GM19452 (cell line): ENCODE measurements around the gene KIF5B.
"Not testable (repeated sequence)": the region's sequence is repeated elsewhere in the genome, so short reads cannot be mapped to it uniquely, and the experiment has no call there.

Experiments
- ATAC-seq: cut with Tn5 transposase; IDR thresholded peaks from one replicate; pipeline ENCODE4 v1.9.1; 2021; ENCODE audit not compliant: unreplicated experiment

Gene KIF5B

DNA sequence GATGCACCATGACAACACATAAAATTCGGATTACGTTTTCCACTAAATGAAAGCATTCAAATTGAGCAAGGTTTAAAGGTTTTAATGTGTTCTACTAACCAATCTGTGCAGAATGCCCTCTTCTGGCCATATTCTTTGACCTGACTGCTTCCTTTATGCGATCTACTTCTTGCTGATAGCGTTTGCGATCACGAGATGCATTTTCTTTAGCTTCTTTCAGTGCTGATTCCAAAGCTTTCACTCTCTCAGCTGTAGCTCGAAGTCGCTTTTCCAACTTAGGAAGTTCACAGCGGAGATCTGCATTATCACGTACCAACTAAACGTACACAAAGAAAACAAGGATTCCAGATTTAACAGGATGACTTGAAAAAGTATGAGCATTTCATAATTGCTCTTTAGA lies 39.2 kb downstream of the KIF5B start:
- ATAC-seq, result no peak

DNA sequence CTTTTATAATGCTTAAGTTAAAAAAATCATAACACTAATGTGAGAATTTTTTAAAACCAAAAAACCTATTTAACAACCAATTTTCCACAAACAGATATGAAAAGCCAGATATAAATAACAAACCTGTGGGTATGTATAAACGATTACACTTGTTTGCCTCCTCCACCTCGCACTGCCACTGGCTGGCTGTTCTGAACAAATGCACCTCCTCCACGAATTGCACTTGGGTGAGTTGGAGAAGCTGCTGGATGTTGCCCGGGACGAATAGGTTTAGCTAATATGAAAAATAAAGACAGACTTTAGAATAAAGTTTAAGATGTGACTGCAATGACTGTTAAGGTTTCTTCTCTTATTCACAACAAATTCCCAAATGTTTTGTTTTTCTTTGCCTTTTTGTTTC lies 40.8 kb downstream of the KIF5B start:
- no peak for ATAC-seq

DNA sequence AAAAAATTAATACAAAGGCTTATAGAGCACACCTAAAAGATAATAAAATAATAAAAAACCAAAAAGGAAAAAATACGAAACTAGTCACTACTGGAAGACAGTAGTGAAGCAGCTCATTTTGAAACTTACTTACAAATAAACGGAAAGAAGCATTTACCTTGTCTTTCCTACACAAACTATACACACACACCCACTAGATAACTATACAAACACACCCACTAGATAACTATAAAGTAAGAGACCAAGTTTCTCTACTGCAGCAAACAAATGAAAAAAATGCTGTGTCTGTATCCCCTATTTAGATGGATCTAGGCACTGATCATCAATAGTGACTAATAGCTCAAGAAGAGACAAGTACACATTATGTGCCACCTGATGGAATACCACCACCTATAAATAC lies 49.2 kb downstream of the KIF5B start:
- no peak for ATAC-seq

DNA sequence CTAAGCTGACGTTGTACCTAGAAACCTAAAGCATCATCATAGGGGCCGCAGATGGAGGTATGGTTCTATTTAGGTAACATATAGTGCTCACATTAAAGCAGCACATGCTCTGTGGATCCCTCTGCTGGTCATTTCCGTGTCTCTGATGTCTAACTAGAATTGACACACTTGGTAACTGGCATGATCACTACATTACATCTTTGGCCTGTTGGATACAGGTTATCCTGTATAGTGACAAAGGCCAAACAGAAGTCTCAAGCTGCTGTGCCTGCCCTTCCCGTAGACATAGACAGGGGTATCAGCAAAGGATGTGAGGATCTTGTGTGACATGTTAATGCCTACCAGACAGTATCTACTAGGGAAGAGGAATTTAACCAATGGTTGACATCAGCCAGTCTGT lies 51.2 kb downstream of the KIF5B start:
- no peak for ATAC-seq

DNA sequence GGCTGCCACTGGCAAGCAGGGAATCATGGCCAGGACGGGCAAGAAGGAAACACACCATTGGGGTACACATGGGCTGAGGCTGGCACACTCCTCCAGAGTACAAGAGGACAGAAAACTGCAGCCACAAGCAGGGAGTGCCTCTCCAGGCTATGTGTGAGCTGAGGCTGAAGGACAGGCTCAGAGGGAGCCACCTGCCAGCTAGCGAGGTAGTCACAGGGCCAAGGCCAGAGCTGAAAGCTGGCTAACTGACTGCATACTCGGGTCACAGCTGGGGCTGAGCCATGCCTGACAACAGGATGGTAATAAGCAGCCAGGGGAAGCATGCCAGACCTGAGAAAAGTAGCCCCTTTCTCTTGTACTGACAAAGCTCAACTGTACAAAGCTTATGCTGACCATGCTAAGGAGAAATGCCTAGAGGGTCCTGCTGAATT lies 52.0 kb downstream of the KIF5B start:
- ATAC-seq, result no peak

DNA sequence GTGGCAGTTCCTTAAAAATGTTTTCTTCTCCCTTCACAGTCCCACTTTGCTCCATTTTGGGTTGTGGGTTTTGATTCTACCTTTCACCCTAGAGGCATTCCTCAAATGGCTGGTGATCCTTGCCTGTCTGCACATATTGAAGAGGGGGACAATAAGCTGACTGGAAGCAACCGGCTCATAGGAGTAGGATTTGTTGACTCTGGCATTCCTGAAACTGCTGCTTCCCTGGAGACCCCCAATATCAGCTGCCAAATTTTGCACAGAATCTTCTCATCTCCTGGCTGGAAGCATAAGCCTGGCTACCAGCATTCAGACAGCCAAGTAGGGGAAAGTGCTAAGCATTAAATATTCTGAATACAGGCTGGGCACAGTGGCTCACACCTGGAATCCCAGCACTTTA lies 53.7 kb downstream of the KIF5B start:
- ATAC-seq, result no peak

DNA sequence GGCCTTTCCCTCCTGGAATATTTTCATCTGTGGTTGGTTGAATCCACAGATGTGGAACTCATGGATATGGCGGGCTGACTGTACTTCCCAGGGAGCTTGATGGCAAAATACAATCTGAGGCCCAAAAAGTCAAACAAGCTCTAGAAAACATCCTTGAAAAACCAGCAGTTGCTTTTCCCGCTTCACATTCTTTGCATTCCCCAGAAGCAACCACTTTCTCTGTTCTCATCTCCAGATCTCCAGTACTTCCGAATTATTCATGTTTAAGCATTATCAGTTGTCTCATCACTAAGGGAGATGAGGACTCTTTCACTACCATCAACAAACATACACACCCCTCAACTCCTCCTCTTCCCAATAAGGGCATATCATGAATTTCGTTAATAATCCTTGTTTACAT lies 55.3 kb downstream of the KIF5B start:
- ATAC-seq, result no peak

DNA sequence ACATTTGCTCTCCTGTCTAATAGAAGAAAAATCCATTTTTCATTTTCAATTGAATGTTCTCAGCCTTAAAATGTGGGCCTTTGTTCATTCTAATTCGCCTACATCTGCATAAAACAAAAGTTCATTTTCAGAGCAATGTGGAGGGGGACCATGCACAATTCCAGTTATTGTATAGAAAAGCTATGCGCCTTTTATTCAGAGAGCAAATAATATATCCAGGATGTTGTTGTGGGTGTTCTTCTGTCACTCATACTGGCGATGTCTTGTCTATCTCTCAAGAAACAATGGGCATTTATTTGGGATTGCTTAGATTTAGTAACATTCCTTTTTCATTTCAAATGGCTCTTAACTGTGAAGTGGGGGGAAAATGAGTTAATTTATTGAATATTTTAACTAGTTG lies 56.4 kb downstream of the KIF5B start:
- no peak for ATAC-seq

DNA sequence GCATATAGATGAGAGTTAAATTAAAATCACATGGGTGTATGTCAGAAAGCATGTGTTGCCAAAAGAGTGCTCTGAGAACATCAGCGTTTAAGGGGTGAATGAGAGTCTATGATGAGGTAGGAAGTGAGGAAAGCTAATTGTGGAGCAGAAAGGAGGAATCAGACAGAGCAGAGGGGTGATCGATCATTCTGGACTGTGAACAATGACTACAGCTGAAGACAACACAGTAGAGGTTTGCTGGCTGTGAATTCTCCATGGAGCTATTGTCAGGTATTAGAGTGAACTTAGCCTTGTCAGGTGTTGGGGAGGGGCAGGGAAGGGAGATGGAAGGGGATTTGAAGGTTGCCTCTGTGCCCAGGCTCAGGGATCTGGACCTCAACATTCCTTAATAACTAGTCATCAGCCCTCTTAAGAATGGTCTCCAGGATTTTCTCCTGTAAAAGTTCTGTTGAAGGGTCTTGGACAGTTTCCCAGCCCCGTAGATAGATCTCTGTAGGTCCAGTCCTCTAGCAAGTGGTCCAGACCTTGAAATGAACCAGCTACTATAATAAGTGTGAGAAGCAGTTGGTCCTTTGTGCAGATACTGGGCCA lies 57.1 kb downstream of the KIF5B start:
- ATAC-seq, result no peak

DNA sequence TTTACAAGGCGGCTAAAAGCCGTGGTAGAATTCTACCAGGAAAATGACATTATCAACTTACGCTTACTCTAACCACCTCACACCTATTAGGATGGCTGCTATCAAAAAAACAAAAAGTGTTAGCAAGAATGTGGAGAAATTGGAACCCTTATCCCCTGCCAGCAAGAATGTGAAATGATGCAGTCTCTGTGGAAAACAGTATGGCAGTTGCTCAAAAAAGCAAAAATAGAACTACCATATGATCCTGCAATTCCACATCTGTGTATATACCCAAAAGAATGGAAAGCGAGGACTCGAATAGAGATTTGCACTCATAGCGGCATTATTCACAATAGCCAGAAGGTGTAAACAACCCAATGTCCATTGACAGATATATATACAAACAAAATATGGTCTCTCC lies 61.3 kb downstream of the KIF5B start:
- no peak for ATAC-seq

DNA sequence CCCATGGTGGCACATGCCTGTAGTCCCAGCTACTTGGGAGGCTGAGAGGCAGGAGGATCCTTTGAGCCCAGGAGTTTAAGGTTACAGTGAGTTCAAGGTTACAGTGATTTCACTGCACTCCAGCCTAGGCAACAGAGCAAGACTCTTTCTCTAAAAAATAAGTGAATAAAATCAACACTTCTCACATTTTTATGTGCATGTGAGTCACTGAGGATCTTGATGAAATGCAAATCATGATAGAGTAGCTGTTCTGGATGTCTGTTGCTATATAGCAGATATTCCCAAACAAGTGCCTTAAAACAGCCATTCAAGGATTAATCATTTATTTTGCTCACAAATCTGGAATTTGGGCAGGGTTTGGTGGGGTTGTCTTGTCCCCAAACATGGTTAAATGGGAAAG lies 65.3 kb downstream of the KIF5B start:
- no peak for ATAC-seq

DNA sequence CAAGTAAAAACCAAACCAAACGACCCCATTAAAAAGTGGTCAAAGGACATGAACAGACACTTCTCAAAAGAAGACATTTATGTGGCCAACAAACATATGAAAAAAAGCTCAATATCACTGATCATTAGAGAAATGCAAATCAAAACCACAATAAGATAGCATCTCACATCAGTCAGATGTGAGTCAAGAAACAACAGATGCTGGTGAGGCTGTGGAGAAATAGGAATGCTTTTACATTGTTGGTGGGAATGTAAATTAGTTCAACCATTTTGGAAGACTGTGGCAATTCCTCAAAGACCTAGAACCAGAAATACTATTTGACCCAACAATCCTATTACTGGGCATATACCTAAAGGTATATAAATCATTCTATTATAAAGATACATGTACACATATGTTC lies 68.4 kb downstream of the KIF5B start:
- ATAC-seq, result not testable (repeated sequence)

DNA sequence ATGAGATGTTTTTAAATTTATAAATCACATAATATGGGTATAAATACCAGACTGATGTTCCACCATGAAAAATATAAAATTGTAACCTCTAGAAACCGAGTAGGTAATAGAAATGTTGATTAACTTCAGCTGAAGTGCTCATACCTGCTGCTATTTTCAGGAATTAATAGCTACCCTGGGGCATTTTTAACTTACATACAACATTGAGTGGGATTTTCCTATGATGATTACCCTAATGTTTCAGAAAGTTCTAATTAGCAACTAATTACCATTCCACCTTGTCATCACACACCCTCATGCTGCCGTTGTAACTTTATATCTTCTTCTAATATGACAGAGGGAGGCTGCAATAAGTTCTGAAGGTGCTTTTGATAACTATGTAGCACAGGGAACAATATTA lies 74.1 kb downstream of the KIF5B start:
- ATAC-seq, result no peak

DNA sequence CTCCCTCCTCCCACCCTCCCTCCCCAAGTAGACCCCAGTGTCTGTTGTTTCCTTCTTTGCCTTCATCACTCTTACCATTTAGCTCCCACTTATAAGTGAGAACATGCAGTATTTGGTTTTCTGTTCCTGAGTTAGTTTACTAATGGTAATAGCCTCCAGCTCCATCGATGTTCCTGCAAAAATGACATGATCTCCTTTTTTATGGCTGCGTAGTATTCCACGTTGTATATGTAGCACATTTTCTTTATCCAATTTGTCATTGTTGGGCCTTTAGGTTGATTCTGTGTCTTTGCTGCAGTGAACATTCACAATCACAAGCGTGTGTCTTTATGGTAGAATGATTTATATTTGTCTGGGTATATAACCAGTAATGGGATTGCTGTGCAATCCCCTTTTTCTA lies 75.8 kb downstream of the KIF5B start:
- no peak for ATAC-seq

DNA sequence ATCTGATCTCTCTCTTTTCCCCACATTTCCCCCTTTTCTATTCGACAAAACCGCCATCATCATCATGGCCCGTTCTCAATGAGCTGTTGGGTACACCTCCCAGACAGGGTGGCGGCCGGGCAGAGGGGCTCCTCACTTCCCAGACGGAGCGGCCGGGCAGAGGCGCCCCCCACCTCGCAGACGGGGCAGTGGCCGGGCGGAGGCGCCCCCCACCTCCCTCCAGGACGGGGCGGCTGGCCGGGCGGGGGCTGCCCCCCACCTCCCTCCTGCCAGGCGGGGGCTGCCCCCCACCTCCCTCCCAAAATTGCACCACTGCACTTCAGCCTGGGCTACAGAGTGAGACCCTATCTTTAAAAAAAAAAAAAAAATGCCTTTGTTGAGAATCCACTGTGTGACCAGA lies 77.2 kb downstream of the KIF5B start:
- not testable (repeated sequence) for ATAC-seq

DNA sequence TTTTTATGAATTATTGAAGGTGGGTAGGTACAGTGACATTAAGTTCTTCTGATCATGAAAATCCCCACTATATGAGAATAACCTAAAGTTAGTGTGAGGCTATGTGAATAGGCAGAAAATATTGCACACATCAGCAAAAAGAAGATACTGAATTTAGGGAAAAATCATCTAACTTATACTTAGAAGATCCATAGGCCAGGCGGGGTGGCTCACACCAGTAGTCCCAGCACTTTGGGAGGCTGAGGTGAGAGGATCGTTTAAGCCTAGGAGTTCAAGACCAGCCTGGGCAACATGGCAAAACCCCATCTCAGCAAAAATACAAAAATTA lies 78.1 kb downstream of the KIF5B start:
- ATAC-seq, result no peak

DNA sequence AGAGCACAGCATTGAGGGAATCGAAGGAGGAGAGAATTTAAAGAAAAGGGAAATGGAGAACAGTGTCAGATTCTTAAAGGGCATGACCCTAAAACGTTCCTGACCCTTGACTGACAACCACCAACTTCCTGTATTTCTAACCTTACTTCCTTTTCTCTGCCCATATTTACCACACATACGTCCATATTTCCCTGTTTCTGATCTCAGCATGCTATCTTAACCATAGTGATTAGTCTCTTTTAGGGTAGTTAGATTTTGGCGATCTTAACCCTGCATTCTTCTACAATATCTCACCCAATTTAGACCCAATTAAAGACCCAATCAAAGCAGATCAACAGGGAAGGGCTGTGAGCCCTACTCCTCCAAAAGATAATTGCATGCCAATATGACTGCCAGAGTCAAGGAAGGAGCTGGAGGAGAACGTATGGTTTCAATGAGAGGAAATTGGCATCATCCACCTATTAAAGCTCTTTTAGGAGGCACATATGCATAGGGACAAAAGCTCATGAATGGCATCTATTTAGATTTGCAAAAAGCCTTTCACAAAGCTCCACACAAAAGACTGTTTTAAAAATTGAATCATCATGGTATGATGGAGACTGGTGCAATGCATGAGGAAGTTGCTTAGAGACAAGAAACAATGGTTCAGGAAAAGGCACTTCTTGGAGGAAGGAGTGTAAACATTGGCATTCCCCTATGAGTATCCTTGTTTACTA lies 78.6 kb downstream of the KIF5B start:
- ATAC-seq, result peak; percentile 84

DNA sequence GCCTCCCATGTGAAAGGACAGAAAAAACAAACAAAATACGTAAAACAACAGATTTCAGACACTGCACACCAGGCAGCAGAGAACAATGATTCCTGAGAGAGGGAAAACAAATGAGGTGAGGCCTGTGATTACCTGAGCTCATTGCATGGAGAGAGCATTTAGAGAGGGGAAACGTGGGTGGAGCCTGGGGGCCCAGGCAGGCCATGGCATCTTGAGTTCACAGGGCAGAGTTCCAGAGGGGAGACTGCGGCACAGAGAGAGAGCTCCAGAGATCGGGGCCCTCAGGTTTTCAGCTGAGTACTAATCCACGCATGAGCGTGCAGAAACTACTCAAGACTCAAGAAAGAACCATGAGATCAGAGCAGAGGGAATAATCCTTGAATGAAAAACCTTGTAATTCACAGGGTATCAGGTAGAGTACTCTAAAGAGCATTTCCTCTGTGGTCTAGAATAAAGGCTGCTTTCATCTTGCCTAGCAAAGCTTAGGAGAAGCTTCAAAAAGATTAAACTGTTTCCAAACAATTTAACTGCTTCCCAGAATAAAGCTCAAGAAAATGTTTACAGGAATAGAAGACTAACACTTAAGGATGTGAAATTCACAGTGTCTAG lies 81.0 kb downstream of the KIF5B start:
- ATAC-seq, result no peak

DNA sequence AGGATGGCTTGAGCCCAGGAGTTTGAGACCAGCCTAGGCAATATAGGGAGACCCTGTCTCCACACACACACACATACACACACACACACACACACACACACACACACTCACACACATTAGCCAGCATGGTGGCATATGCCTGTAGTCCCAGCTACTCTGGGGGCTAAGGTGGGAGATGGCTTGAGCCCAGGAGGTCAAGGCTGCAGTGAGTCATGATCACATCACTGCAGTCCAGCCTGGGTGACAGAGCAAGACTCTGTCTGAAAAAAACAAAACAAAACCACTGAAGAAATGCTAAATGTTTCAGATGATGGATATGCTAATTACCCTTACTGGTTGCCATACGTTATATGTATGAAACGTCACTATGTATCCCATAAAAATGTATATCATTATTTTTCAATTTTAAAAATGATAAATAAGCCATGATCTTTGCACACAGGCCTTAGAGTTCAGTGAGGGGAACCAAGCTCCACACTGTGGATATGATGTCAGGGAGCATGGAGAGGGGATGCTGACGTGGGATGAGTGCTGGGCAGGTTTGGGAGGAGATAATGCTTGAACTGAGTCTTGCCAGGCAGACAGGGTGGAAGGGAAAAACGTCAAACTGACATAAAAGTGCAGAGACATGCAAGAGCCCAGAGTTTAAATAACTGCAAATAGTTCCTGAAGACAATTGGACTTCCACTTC lies 81.6 kb downstream of the KIF5B start:
- ATAC-seq, result no peak

DNA sequence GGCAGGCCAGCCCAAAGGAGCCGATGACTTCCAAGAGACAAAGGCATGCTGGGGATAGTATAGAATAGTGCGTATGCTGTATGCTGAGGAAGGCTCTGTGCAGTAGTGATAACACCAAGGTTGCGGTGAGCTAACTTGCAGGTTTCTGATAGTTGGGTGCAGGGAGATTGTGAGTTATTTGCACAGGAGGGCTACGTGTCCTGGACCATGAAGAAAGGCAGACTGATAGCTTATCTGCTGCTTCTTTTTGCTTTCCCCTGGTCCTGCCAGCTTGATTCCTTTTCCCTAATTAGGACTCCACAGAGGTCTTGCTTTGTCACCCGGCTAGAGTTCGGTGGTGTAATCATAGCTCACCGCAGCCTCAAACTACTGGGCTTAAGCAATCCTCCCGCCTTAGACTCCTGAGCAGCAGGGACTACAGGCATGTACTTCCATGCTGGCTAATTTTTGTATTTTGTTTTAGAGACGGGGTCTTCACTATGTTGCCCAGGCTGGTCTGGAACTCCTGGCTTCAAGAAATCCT lies 83.6 kb downstream of the KIF5B start:
- no peak for ATAC-seq

DNA sequence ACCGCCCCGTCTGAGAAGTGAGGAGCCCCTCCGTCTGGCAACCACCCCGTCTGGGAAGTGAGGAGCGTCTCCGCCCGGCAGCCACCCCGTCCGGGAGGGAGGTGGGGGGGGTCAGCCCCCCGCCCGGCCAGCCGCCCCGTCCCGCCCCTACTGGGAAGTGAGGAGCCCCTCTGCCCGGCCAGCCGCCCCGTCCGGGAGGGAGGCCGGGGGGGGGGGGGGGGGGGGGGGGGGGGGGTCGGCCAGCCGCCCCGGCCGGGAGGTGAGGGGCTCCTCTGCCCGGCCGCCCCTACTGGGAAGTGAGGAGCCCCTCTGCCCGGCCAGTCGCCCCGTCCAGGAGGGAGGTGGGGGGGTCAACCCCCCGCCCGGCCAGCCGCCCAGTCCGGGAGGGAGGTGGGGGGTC lies 86.4 kb downstream of the KIF5B start:
- not testable (repeated sequence) for ATAC-seq

DNA sequence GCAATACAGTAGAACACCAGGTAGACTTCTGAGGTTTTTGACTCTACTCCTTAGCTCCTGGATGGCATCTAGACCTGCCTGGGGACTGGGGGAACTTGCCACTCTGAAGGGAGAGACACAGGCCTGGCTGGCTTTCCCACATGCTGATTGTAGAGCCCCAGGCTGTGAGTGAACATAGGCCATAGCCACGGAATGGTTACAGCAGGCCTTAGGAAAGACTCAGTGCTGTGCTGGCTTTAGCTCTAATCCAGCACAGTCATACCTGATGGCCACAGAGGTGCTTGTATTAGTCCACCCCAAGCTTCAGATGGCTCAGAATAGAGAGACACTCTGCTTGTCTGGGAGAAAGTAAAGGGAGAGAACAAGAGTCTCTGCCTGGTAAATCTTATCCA lies 92.6 kb downstream of the KIF5B start:
- no peak for ATAC-seq
